Activated T-cell treated with anti-CD3 and anti-CD28 coated beads for 48 hours (primary cell): ENCODE measurements around the gene POLRMT.

Experiments
- DNase-seq: peaks from one replicate; pipeline ENCODE4 v3.0.0-alpha.2; 2020; ENCODE audit warnings: low read depth

The POLRMT gene

DNA sequence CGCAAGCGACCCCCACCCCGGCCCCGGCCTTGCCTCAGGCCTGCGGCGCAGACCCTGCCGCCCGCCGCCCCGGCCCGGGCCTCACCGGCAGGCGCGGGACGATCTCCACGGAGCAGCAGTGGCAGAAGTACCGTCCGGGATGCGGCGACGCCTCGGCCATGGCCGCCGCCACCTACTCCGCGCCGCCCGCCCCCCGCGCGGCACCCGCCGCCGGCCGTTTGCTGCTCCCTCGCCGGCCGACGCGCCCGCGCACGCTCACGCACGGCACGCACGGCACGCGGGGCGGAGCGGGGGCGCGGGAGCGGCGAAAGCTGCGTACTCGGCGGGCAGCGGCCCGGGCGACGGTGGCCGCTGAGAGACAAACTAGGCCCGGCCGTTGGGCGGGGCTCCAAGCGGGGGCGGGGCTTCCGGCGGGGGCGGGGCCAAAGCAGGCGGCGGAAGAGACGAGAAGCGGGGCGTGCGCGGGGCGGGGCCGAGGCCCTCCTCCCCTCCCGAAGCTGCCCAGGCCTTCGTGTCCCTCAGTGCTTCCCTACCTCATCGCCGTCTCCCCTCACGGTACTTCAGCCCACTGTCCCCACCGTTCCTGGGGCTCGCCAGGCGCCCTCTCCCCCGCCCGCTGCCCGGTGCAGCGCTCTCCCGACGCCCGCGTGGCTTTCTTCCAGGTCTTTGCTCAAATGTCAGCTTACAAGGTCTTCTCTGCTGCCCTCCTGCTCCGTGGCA lies 29.8 kb upstream of the POLRMT start, which contains the start of gene RNF126:
TSS of gene RNF126 (minus strand) at position 253 of the 720 bp plus-strand sequence. CDS start at position 160, 93 bp downstream.
- peak; percentile 94 for DNase-seq

DNA sequence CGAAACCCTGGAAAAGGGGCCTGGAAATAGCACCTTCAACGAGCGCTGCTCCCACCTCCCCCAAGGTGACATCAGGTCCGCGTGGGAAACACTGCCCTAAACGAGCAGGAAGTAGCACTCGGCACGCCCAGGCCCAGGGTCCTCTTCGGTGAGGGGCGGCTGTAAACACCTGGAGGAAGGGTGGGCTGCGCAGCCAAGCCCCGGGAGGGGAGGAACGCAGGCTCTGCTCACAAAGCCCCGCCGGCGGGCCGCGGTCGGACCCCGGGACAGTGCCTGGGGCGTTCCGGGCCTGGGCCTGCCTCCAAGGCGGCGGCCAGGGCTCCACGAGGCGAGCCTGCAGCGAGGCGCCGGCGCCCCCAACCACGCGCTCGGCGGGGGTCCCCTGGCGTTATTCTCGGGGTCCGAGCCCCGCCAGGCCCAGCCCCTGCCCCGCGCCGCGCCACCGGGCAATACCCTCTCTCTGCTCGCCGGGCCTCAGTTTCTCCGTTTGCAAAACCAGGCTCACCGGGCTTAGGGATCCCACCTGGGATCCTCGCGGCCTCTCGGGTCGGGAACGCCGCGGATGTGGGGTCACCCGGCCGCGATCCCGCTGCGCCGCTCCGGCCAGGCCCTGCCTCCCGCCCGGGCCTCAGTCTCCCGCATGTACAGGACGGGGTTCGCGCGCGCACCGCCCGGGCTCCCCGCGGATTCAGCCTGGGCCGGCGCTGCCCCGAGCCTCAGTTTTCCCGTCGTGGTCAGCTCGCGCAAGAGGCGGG lies 29.0 kb upstream of the POLRMT start:
- DNase-seq = peak; percentile 64

DNA sequence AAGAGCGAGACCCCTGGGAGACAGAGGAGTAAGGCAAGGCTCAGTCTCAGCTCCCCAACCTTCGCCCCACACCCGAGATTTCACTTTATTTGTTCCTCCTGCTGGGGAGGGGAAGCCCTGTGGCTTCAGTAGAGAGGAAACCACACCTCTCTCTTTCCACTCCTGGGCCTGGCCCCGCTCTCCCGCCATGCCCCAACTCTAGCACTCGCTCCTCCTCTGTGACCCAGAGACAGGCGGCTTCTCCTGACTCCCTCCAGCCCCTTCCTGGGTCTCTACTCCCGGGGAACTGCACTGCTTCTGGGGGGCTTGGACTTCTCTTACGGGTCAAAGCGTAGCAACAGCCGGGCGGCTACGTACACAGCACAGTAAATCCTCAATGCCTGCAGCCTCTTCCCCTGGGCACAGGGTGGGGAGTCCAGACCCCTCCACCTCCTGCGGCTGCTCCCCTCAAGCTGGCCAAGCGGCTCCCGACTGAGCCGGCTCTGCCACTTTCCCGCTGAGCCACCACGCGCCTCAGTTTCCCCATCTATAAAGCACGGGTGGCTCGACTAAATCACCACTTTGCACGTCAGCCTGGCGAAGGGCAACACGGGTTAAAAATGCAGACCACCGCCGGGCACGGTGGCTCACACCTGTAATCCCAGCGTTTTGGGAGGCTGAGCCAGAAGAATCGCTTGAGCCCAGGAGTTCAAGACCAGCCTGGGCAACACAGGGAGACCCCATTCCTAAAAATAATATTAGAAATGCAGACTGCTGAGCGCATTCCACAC lies 28.3 kb upstream of the POLRMT start:
- DNase-seq = peak; percentile 56

DNA sequence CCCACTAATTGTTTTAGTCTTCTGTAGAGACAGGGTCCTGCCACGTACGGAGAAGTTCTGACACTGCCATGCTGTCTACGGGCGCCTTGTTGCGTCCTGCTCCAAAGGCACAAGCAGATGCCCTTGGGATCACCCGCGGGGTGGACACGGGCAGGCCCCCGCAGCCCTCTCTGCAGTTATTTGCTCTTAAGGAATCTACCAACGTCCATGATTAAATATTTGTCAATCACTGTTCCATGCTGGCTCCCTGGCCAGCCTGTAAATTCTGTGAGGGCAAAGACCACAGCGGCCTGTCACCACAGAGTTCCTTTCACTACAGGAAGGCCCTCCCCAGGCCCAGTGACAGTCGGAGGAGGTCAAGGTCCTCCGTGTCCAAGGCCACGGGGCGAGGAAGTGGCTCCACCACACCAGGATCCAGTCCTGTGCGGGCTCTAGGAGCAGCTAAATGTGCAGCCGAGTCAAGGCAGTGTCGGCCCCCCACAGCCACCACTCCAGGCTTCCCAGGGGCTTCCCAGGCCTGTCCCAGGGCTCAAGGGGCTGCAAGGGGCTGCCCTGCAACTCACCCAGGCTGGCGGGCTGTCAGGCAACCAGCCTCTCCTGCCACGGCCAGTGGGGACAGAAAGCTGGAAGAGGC lies 27.6 kb upstream of the POLRMT start:
- DNase-seq = no peak

DNA sequence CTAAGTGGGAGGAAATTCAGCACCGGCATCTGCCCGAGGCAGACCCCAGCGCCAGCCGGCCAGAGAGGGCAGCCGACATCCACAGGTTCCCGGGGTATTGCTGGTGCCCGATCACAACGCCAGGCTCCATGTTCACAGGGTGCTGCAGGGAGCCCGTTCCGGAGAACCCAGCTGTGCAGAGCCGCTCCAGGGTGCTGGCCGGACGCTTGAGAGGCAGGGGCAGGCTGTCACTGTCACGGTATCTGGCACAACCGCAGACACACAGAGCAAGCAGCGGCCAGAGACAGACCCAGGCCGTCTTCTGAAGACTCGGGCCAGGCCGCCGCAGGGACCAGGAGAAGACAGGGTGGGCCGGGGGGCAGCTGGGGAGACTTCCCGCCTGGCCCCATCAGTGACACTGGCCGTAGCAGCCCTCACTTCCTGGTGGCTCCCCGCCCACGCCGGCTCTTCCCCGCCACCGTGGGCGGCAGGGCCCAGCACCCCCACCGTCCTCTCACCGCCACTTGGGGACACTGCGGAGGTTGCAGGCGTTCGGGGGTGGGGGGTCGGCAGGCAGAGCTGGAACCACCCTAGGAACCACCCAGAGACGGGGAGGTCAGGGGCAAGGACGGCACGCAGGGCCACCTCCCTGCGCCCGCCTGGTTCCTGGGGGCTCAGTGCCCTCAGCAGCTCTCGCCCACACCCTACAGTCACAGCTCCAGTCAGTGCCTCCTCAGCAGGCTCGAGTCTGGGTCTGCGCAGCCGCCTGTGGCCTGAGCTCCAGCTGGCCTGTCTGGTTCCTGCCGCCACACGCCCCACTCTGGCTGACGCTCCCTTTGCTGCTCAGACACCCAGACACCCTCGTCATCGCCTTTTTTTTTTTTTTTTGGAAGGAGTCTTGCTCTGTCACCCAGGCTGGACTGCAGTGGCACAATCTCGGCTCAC lies 25.8 kb upstream of the POLRMT start:
- no peak for DNase-seq

DNA sequence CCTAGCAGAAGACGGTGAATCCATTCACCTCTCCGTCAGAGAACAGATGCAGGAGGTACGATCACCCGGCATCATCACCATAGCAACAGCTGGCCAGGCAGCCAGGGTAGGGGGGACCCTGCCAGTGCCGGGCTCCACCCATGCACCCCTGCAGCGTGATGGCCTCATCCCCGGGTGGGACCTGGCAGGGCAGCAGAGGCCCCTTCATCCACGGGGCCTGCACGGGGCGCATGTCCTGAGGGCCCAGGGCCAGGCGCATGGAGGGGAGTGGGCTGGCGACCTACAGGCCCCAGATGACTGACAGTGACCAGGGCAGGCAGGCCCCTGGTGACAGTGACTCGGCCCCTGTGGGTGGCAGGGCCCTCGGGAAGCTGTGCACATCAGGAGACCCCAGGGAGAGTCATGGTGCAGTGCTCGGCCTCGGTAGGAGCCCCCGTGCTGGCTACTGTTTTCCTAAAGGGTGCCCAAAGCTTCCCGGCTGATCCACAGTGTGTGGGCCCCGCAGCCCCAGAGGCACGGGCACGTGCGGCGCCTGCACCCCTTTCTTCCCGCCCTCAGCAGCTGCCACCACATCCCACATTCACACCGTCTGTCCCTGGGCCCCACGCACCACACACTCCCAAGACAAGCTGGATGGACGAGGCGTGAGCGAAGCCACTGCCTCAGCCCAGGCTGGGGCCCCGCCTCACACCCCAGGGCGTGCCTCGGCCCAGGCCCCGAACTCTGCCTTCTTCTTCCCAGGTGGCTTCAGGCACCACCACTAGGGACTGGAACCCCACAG lies 24.9 kb upstream of the POLRMT start:
- DNase-seq = no peak

DNA sequence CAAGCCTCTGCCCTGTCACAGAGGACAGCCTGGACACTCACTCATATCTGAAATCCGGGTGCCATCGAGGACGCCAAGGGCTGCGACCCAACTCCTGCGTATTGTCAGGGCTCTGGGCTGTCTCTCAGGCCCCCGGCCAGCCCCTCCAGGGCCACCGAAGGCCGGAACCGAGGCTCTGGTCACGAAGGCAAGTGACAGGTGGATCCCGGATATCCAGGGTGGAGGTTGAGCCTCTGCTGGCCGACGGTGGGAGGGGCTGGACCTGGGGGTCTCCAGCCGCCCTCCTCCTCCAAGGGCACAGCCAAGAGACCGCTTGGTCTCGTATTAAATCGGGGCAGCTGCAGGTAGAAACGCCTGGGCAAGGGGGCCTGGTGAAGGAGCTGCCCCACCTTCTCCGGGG lies 24.3 kb upstream of the POLRMT start:
- DNase-seq = no peak

DNA sequence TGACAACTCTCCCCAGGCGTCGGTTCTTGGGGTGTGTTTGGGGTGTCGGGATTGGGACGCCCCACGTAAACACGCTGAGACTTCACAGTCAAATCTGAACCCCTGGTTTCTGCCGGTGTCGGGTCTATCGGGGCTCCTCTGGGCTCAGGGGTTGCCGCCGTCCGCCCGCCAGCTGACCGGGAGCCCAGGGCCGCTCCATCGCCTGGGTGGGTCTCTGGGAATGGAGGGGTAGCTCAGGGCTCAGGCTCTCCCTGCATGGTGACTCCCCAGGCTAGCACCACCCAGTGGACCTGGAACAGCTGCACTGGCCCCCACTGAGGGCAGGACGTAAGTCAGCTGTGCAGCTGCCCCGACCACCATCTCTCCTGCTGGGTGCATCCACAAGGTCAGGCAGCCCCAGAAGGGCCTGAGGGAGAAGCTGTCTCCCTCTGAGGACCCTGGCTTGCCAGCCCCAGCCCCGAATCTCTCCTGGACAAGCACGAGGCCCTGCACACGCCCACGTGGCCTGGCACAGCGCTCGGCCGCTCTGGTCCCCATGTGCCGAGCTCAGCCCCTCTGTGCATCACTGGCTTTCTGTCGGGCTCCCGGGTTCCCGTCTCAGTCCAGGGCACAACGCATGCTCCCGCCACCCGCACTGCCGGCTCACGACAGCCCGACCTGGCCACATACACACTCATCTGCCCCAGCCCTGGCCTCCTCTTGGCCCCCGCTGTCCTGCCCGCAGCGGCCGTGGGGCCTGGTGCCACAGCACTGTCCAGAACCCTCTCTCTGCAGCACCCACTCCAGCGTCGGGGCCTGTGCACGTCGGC lies 23.6 kb upstream of the POLRMT start:
- no peak for DNase-seq

DNA sequence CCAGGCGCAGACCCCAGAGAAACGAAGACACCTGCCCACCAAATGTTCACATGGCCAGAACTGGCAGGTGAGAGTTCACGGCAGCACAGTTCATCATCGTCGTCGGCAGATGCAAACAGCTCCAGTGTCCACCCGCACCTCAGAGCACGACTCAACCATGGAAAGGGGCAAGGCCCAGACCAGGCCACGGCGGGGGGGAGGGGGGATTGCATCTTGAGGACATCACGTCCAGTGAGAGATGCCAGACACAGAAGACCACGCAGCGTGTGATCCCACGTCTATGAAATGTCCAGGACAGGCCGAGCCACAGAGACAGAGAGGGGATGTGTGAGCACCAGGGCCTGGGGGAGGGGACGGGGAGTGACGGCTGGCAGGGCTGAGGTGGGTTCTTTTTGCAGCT lies 22.4 kb upstream of the POLRMT start:
- DNase-seq = no peak

DNA sequence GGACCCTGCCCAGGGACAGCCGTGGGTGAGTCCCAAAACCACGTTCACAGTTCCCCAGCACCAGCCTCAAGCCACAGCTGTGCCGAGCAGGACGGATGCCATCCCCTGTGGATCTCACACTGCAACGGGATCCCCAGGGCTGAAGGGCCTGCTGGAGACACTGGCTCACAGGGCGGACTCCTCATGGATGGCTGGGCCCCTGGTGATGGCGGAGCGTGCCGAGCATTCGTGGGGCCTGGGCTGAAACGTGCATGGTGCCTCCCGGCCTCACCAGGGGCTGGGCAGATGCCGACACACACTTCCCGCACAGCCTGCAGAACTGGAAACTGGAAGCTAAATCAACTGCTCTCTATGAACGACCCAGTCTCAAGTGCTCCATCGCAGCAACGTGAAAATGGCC lies 20.1 kb upstream of the POLRMT start:
- DNase-seq = no peak

DNA sequence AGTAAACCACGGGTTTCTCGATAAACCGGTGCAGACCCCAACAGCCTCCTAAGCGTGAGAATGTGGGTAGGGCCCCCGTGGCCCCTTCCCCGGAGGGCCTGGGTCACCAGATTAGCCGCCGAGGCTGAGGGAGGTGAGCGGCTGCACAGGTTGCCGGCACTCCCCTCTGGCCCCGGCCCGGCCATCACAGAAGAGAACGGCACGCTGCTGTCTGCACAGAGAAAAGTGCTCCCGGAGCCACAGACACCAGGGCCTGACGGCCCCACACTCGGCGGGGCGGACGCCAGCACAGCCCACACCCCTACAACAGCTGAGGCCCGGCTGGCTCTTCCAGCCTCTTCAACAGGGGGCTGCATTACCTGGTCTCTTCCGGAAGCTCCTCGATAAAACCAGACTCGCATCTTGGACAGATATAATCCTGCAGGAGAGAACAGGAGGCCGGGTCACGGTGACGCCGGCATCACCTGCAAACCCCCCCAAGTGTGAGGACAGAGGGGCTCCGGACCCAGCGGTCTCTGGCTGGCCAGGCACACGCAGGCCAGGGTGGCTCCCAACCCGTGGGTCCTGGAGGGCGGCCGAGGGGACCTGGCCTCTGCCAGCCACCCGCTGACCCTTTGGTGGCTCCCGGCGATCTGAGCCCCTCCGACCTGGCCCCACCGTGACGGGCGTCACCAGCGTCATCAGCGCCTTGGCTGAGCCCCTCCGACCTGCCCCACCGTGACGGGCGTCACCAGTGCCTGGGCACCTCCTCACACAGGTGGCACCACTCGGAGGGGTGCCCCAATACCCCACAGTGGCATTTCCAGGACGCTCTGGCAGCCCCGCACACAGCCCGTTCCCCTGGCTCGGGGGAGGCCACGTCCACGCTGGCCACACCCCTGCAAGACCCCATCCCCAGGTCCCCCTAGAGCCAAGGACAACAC lies 19.4 kb upstream of the POLRMT start:
- DNase-seq = no peak

DNA sequence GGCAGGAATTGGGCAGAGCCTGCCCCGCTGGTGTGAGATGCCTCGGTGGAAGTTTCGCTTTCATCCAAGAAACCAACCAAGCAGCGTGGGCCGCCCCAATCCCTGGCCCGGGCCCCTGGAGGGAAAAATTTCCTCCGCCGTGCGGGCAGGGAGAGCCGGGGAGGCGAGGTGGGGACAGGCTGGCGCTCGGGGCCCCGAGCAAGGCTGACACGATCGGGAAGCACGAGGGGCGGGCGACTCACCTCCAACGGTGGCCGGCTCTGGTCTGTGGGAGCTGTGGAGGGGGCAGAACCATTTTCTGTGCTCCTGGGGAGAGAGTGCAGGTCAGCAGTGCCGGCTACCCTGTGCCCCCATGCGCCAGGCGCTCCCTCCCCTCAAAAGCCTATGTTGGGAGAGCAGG lies 18.7 kb upstream of the POLRMT start:
- no peak for DNase-seq

DNA sequence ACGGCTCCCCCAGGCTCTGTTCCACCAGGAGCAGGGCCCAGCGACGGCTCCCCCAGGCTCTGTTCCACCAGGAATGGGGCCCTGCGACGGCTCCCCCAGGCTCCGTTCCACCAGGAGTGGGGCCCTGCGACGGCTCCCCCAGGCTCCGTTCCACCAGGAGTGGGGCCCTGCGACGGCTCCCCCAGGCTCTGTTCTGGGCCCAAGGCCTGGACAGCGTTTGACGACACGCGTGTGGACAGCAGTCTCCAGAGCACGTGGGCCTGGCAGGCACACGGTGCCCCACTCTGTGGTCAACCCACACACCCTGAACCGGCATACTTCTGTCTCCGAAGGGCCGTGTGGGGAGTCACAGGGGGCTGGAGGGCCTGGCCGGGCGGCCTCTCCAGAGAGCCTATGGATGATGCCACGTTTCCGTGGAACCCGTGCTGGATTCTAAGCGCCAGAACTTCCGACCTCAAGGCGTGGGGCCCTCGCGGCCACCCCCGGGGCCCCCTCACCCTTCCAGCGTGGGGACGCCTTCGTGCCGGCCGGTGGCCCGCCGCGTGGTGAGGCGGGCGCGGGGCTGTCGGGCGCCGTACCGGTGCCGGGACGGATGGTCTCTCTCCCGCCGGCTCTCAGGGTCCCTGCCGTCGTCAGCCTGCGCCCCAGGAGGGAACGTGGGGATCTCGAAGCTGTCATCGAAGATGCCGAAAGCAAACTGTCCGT lies 17.9 kb upstream of the POLRMT start:
- no peak for DNase-seq

DNA sequence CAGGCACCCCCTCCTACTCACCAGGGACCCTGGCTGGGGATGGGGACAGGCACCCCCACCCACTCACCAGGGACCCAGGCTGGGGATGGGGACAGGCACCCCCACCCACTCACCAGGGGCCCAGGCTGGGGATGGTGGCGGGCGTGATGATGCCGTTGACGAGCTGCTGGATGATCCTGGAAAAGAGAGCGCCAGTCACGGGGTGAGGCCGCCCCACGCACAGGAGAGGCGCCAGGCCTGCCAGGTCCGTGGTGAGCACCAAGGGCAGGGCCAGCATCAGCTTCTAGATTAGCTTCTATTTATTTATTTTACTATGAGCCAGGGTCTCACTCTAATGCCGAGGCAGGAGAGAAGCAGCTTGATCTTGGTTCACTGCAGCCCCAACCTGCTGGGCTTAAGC lies 16.8 kb upstream of the POLRMT start:
- no peak for DNase-seq

DNA sequence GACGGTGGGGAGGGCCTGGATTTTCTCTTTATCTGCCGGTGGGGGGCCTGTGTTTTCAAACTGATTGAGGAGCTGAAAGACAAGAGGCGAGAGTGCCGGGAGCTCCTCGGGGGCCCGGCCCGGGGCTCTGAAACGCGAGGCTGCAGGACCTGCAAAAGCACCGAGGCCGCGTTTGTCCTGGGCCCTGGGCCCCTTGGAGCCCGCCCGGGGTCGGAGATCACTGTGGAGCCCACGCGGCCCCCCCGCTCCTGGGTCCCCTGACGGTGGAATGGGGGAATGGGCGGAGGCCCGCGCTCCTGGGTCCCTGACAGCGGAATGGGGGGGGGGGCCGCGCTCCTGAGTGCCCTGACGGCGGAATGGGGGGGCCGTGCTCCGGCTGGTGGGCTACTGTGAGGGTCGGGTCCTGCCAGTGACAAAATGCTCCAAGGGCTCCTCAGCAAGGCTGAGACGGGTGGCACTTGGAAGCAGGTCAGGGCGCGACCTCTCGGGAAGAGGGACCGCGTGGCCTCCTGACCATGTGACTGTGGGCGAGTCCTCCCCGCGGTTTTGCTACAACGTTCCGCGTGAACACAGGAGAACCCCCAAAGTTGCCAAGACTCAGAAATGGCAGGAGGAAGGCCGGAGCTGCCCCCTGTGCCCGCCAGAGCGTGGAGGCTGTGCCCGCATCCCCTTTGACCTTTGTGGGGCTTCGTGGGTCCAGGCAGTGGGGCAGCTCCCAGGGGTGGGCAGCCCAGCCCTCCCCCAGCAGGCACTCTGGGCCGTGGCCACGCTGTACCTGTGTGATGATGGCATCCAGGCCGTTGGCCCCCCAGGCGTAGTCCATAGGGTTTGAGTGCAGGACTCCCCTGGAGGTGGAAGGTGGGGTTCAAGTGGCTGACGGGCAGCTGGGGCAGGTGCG lies 15.8 kb upstream of the POLRMT start:
- no peak for DNase-seq

DNA sequence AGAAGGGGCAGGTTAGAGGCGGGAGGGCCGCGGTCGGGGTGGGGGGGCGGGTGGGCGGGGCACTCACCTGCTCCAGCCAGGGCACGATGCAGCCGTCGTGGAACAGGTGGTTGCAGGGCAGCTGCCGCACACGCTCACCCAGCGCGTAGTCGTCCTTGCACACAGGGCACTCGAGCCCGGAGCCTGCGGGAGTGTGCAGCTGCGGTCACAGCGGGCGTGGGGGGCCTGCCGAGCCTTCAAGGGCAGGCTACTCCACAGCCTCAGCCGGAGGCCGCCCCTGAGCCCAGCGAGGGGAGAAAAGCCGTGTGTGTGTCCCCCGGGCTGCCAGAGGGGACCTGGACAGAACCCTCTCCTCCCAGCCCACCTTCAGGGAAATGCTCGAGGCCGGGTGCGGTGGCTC lies 15.0 kb upstream of the POLRMT start:
- no peak for DNase-seq
